HCT116 (cell line): Measurements from ENCODE around the gene VGF.

ENCODE experiments used
- EGR1 ChIP-seq: IDR thresholded peaks from 2 replicates; pipeline ENCODE4 v1.6.1; 2012; ENCODE audit warnings: low read depth
- ELF1 ChIP-seq: IDR thresholded peaks from 2 replicates; pipeline ENCODE4 v1.6.1; 2012; ENCODE audit warnings: low read depth, borderline replicate concordance
- EZH2 ChIP-seq: fragments of 200-600 bp; sonication (generic); IDR thresholded peaks from 2 replicates; pipeline ENCODE4 v1.6.1; 2017; ENCODE audit warnings: antibody characterized with exemption, mixed run types
- EZH2phosphoT487 ChIP-seq: fragments of 200-600 bp; IDR thresholded peaks from 2 replicates; pipeline ENCODE4 v1.6.1; 2018; ENCODE audit warnings: antibody characterized with exemption, borderline replicate concordance
- POLR2A ChIP-seq: IDR thresholded peaks from 2 replicates; pipeline ENCODE4 v1.7.0; 2011; ENCODE audit warnings: borderline replicate concordance; ENCODE audit not compliant: insufficient read depth, insufficient read length; ENCODE audit errors: extremely low read depth
- POLR2AphosphoS5 ChIP-seq: IDR thresholded peaks from 2 replicates; pipeline ENCODE4 v1.6.1; 2011; ENCODE audit warnings: mild to moderate bottlenecking, low read depth, low read length, moderate library complexity
- RAD21 ChIP-seq: IDR thresholded peaks from 2 replicates; pipeline ENCODE4 v1.6.1; 2012; ENCODE audit warnings: low read depth, mild to moderate bottlenecking
- SP1 ChIP-seq: IDR thresholded peaks from 2 replicates; pipeline ENCODE4 v1.6.1; 2012; ENCODE audit warnings: low read depth
- YY1 ChIP-seq: IDR thresholded peaks from 2 replicates; pipeline ENCODE4 v1.6.1; 2011; ENCODE audit warnings: low read length, low read depth, moderate library complexity, mild to moderate bottlenecking; ENCODE audit not compliant: insufficient replicate concordance; ENCODE audit errors: extremely low read depth
- TF ChIP-seq, protein P1 (sequence below), 3 experiments: fragments of 200-600 bp in 1 of 3; sonication (generic) in 1 of 3; IDR thresholded peaks in 2 of 3; conservative IDR thresholded peaks in 1 of 3; 2 replicates each; pipeline ENCODE4 v1.5.1; 2012 to 2017; ENCODE audit warnings: low read depth in 2 of 3, low read length in 2 of 3, antibody characterized with exemption in 1 of 3, borderline replicate concordance in 1 of 3, control low read depth in 1 of 3, mild to moderate bottlenecking in 1 of 3, mixed read lengths in 1 of 3, mixed run types in 1 of 3, moderate library complexity in 1 of 3; ENCODE audit not compliant: insufficient read depth in 1 of 3
- TF ChIP-seq, protein P2 (sequence below): IDR thresholded peaks from 2 replicates; pipeline ENCODE4 v1.6.1; 2012

DNA sequence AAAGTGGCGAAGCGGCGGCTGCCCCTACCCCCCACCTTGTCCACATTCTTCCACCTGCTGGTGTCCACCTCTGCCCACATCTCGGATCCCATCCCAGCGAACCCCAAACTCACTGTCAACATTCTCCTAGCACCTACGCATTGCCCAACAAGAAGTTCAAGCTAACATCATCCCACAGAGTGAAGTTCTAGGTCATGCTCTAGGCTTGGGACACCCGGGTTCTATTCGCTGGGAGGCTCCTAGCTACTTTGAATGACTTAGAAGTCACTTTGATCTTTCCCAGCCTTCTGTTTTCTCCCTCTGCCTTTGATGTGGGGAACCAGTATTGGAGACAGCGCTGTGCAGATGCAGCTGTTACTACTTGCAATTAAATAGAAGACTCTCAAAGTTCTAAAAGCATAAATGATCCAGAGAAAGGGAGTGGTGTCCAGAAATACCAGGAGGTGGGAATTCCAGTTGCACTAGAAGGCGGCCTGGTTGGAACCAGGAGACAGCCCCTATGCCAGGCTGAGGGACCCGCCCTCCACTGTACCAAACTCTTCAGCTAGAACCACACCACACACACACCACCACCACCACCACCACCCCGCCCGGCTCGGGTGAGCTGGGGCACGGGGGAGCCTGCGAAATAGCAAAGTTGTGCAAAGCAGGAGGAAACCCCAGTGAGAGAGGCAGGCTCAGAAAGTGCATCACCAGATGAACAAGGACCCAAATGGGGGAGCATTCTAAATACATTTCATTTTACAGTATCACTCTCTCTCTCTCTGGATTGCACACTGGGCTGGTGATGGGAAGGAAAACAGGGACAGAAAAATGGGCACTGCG is 5.5 kb upstream of the VGF start:
- TF ChIP-seq, protein P1, sequence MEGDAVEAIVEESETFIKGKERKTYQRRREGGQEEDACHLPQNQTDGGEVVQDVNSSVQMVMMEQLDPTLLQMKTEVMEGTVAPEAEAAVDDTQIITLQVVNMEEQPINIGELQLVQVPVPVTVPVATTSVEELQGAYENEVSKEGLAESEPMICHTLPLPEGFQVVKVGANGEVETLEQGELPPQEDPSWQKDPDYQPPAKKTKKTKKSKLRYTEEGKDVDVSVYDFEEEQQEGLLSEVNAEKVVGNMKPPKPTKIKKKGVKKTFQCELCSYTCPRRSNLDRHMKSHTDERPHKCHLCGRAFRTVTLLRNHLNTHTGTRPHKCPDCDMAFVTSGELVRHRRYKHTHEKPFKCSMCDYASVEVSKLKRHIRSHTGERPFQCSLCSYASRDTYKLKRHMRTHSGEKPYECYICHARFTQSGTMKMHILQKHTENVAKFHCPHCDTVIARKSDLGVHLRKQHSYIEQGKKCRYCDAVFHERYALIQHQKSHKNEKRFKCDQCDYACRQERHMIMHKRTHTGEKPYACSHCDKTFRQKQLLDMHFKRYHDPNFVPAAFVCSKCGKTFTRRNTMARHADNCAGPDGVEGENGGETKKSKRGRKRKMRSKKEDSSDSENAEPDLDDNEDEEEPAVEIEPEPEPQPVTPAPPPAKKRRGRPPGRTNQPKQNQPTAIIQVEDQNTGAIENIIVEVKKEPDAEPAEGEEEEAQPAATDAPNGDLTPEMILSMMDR (IDR thresholded peaks at IDR 0.05 in 2 of 3, conservative IDR thresholded peaks at IDR 0.05 in 1 of 3; ENCODE audit: borderline replicate concordance in 1 of 3, insufficient read depth in 1 of 3, low read depth in 2 of 3, low read length in 2 of 3): no peak
- TF ChIP-seq POLR2AphosphoS5 (no peak), EZH2 (no peak), POLR2A (no peak), EZH2phosphoT487 (no peak), RAD21 (no peak), SP1 (no peak), YY1 (no peak), ELF1 (no peak), EGR1 (no peak)
- TF ChIP-seq, protein P2, sequence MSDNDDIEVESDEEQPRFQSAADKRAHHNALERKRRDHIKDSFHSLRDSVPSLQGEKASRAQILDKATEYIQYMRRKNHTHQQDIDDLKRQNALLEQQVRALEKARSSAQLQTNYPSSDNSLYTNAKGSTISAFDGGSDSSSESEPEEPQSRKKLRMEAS: no peak
